OCI-LY7 (cell line): ENCODE data around the gene CIDEB. TPM values are rescaled to one million over a fixed set of nuclear protein-coding genes. Genes with fewer than 3 reads are reported as not detected.
A peak's percentile ranks its signal among the peaks of the same experiment; 100 is the strongest.

Experiments used
- BruUV-seq: library from RNA; stranded (reverse); fragments of 400-500 nt; replicated peaks from 2 replicates; lab custom pipeline; 2021; lab: Mats Ljungman, UMichigan
- CTCF ChIA-PET: fragments of 300-600 bp; sonication (Branson Sonifier 250); formaldehyde crosslinking; loops from one replicate; lab custom pipeline; 2022; ENCODE audit warnings: antibody characterized with exemption; ENCODE audit not compliant: unreplicated experiment; lab: Charles Lee
- POLR2A ChIA-PET: fragments of 300-600 bp; sonication (Branson Sonifier 250); formaldehyde crosslinking; loops from one replicate; lab custom pipeline; 2022; ENCODE audit warnings: antibody characterized with exemption; lab: Charles Lee
- DNase-seq: peaks from one replicate; pipeline ENCODE4 v3.0.0-alpha.2; 2015; ENCODE audit warnings: low spot score
- H2AFZ ChIP-seq: fragments of 200-600 bp; sonication (generic), shearing (Covaris generic); 2 replicates; pipeline ENCODE4 v1.6.1; 2014; ENCODE audit warnings: mild to moderate bottlenecking, antibody characterized with exemption, low read length, moderate library complexity
- H3K27ac ChIP-seq: fragments of 200-600 bp; sonication (generic); 2 replicates; pipeline ENCODE4 v1.5.1; 2014; ENCODE audit warnings: mixed run types, low read depth, mild to moderate bottlenecking, moderate library complexity, low read length, inconsistent platforms; ENCODE audit not compliant: poor library complexity, severe bottlenecking
- H3K36me3 ChIP-seq: fragments of 200-600 bp; sonication (generic); 2 replicates; pipeline ENCODE4 v1.6.1; 2014; ENCODE audit warnings: mild to moderate bottlenecking, antibody characterized with exemption, low read length, moderate library complexity, mixed read lengths; ENCODE audit not compliant: insufficient read depth
- H3K4me1 ChIP-seq: fragments of 200-600 bp; sonication (generic); 2 replicates; pipeline ENCODE4 v1.5.1; 2014; ENCODE audit warnings: mild to moderate bottlenecking, low read length; ENCODE audit not compliant: insufficient read depth, poor library complexity, severe bottlenecking
- H3K4me2 ChIP-seq: fragments of 200-600 bp; sonication (generic); 2 replicates; pipeline ENCODE4 v1.6.1; 2014; ENCODE audit warnings: mild to moderate bottlenecking, low read length
- H3K4me3 ChIP-seq: fragments of 200-600 bp; sonication (generic); 2 replicates; pipeline ENCODE4 v1.5.1; 2014; ENCODE audit warnings: mild to moderate bottlenecking, low read depth, low read length; ENCODE audit not compliant: poor library complexity, severe bottlenecking
- H3K79me2 ChIP-seq: fragments of 200-600 bp; sonication (generic); 2 replicates; pipeline ENCODE4 v1.6.1; 2016; ENCODE audit warnings: low read depth, mild to moderate bottlenecking, low read length, moderate library complexity, mixed read lengths; ENCODE audit not compliant: insufficient read depth
- H3K9me2 ChIP-seq: fragments of 200-600 bp; sonication (generic); 2 replicates; pipeline ENCODE4 v1.6.1; 2016; ENCODE audit warnings: mild to moderate bottlenecking, low read length, mixed read lengths; ENCODE audit not compliant: insufficient read depth
- H3K9me3 ChIP-seq: fragments of 200-600 bp; sonication (generic); 2 replicates; pipeline ENCODE4 v1.6.1; 2014; ENCODE audit warnings: mild to moderate bottlenecking, mixed run types, low read length, mixed read lengths
- H4K20me1 ChIP-seq: fragments of 200-600 bp; sonication (generic); 2 replicates; pipeline ENCODE4 v1.6.1; 2014; ENCODE audit warnings: mild to moderate bottlenecking, antibody characterized with exemption, low read length, moderate library complexity, mixed read lengths; ENCODE audit not compliant: insufficient read depth
- EZH2phosphoT487 ChIP-seq: fragments of 200-600 bp; sonication (generic); IDR thresholded peaks from 2 replicates; pipeline ENCODE4 v1.6.1; 2018; ENCODE audit warnings: low read depth, borderline replicate concordance, mild to moderate bottlenecking, mixed run types, antibody characterized with exemption, low read length, moderate library complexity, mixed read lengths
- intact Hi-C: fragments of 100-400 bp; cut with micrococcal nuclease; formaldehyde crosslinking; loops from one replicate; pipeline ENCODE4 v1.10.0; 2022; ENCODE audit not compliant: unreplicated experiment
- total RNA-seq, 2 experiments: library from RNA; depleted of rRNA in 1 of 2; stranded (reverse); fragments of >200 nt in 1 of 2; shearing (Covaris generic) in 1 of 2; gene quantifications; 2 replicates each; pipeline ENCODE4 v1.2.3, GENCODE V29; 2014 to 2022
- TF ChIP-seq, protein P1 (sequence below): fragments of 200-600 bp; sonication (generic); conservative IDR thresholded peaks from 2 replicates; pipeline ENCODE4 v1.5.1; 2014; ENCODE audit warnings: mild to moderate bottlenecking, antibody characterized with exemption, low read length, moderate library complexity, mixed read lengths

CIDEB gene
- total RNA-seq, 2 experiments from 2014 or later, result 1.6 TPM; not detected in 1

GRCh38 chr14:24311837-24312615, 4.2 kb upstream of the CIDEB start:
- DNase-seq, result no peak
- H3K9me3 ChIP-seq, result no peaks in the 10 kb centered on the region
- peaks cover 66% of the 10 kb centered on the region for H3K36me3 ChIP-seq
- peak overlapping the region; percentile 53; the same call in 1 of the 2 replicates for H3K4me2 ChIP-seq
- no peak overlapping the region for H3K4me3 ChIP-seq
- no peak overlapping the region for H2AFZ ChIP-seq
- intact Hi-C loops, result no loop called here
- BruUV-seq, result no TSS peak
- H3K27ac ChIP-seq, result no peak overlapping the region
- no peak for TF ChIP-seq EZH2phosphoT487
- TF ChIP-seq, protein P1, sequence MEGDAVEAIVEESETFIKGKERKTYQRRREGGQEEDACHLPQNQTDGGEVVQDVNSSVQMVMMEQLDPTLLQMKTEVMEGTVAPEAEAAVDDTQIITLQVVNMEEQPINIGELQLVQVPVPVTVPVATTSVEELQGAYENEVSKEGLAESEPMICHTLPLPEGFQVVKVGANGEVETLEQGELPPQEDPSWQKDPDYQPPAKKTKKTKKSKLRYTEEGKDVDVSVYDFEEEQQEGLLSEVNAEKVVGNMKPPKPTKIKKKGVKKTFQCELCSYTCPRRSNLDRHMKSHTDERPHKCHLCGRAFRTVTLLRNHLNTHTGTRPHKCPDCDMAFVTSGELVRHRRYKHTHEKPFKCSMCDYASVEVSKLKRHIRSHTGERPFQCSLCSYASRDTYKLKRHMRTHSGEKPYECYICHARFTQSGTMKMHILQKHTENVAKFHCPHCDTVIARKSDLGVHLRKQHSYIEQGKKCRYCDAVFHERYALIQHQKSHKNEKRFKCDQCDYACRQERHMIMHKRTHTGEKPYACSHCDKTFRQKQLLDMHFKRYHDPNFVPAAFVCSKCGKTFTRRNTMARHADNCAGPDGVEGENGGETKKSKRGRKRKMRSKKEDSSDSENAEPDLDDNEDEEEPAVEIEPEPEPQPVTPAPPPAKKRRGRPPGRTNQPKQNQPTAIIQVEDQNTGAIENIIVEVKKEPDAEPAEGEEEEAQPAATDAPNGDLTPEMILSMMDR, result no peak
- H3K79me2 ChIP-seq, result no peaks in the 10 kb centered on the region
- H3K4me1 ChIP-seq, result peaks cover 38% of the 10 kb centered on the region
- POLR2A ChIA-PET, result interaction anchor here (1.0 kb wide), 1 partner anchor 8 kb away, joined by 3 read pairs; no protein-coding TSS in a partner anchor
- no peaks in the 10 kb centered on the region for H3K9me2 ChIP-seq
- CTCF ChIA-PET, result no interaction called here
- H4K20me1 ChIP-seq, result no peaks in the 10 kb centered on the region

- Histone ChIP-seq H3K4me3 (no peak within 1 kb of the TSS), H3K79me2 (no peaks in the 10 kb centered on the region), H3K27ac (no peak within 1 kb of the TSS), H4K20me1 (no peaks in the 10 kb centered on the region), H3K4me2 (peak within 1 kb of the TSS; percentile 39; the same call in 1 of the 2 replicates), H3K9me3 (no peaks in the 10 kb centered on the region), H2AFZ (no peak within 1 kb of the TSS), H3K4me1 (peaks cover 38% of the 10 kb centered on the region), H3K9me2 (no peaks in the 10 kb centered on the region), H3K36me3 (peaks cover 76% of the 10 kb centered on the region)
- ChIA-PET CTCF (interaction anchor here (0.9 kb wide), 1 partner anchor 14 kb away, joined by 4 read pairs; no protein-coding TSS in a partner anchor), POLR2A (interaction anchor here (0.7 to 2.5 kb wide), 3 partner anchors 9 to 40 kb away, joined by 3 to 9 read pairs (median 4); partner anchors contain the start of genes DHRS1, NOP9 and RABGGTA)
- BruUV-seq, result no TSS peak
- peak; percentile 70 for DNase-seq
- TF ChIP-seq, protein P1, result peak; percentile 30; the same call in 1 of the 2 replicates
- no peak for TF ChIP-seq EZH2phosphoT487
- intact Hi-C loops, result no loop called here
These were observed 3.1 kb upstream of the CIDEB start, which contains the start of gene LTB4R for GRCh38 chr14:24310646-24311604. Gene LTB4R (plus strand): TSS chr14:24311502. CDS start chr14:24315652, 4,150 bp downstream.
